Lung (tissue), 12 donors: ENCODE measurements around the gene NKTR. TPM values are rescaled to one million over a fixed set of nuclear protein-coding genes. Genes with fewer than 3 reads are reported as not detected.

Experiments
- ATAC-seq: fragments of 200-7000 bp; cut with Tn5 transposase; one replicate; pipeline ENCODE4 v1.9.1; 2020; ENCODE audit warnings: moderate number of reproducible peaks; ENCODE audit not compliant: insufficient read depth, low FRiP score
- DNase-seq, 3 donors: peaks; one replicate each; pipeline ENCODE4 v3.0.0-alpha.2; 2013 to 2017
- H3K27ac ChIP-seq, 2 donors: one replicate each; pipeline ENCODE4 v1.5.1; 2013; ENCODE audit warnings: mild to moderate bottlenecking in 2 of 2, moderate library complexity in 2 of 2, control low read depth in 1 of 2, inconsistent platforms in 1 of 2, low read depth in 1 of 2, low read length in 1 of 2
- H3K27me3 ChIP-seq, 3 donors: one replicate each; pipeline ENCODE4 v1.5.1; 2013; ENCODE audit warnings: low read length in 2 of 3; ENCODE audit not compliant: control insufficient read depth in 3 of 3, insufficient read depth in 3 of 3
- H3K36me3 ChIP-seq, 4 donors: one replicate each; pipeline ENCODE4 v1.5.1; 2013; ENCODE audit warnings: low read length in 4 of 4, mild to moderate bottlenecking in 1 of 4, moderate library complexity in 1 of 4; ENCODE audit not compliant: control insufficient read depth in 4 of 4, insufficient read depth in 4 of 4
- H3K4me1 ChIP-seq, 5 donors: one replicate each; pipeline ENCODE4 v1.5.1; 2013; ENCODE audit warnings: low read length in 5 of 5, mild to moderate bottlenecking in 2 of 5, moderate library complexity in 1 of 5; ENCODE audit not compliant: control insufficient read depth in 5 of 5, insufficient read depth in 5 of 5
- H3K4me3 ChIP-seq: one replicate; pipeline ENCODE4 v1.5.1; 2013; ENCODE audit warnings: mild to moderate bottlenecking, control low read depth, moderate library complexity
- H3K9ac ChIP-seq, 2 donors: one replicate each; pipeline ENCODE4 v1.5.1; 2013; ENCODE audit warnings: low read length in 2 of 2, control low read depth in 1 of 2; ENCODE audit not compliant: insufficient read depth in 1 of 2
- H3K9me3 ChIP-seq, 4 donors: one replicate each; pipeline ENCODE4 v1.5.1; 2013; ENCODE audit warnings: low read length in 3 of 4, mild to moderate bottlenecking in 1 of 4, moderate library complexity in 1 of 4; ENCODE audit not compliant: control insufficient read depth in 4 of 4, insufficient read depth in 3 of 4
- CTCF ChIP-seq: IDR thresholded peaks from 2 replicates; pipeline ENCODE4 v1.5.1; 2012; ENCODE audit warnings: mild to moderate bottlenecking; ENCODE audit errors: control extremely low read depth, extremely low read depth
- WGBS, 2 donors: extraction: QIAGEN DNeasy Blood & Tissue Kit; methylation state at CpG; one replicate each; pipeline ENCODE4 v1.1.7; 2013; 5-methylcytosine and 5-hydroxymethylcytosine counted together
- polyA plus RNA-seq, 2 donors: library from polyadenylated mRNA; stranded (reverse); fragments of 200-250 nt; gene quantifications; one replicate each; pipeline ENCODE4 v1.2.1, GENCODE V29; 2013
- total RNA-seq, 2 donors: library from RNA; depleted of rRNA in 1 of 2; stranded (reverse); fragments of >200 nt in 1 of 2; gene quantifications; one replicate each; pipeline ENCODE4 v1.2.1, GENCODE V29; 2014 to 2021
- donor health status: control.
- donor health status: control.
- donor health status: Bipolar disorder and iron deficiency.
- donor health status: healthy.
- donor health status: DM: yes; HTN: yes; CAD: no.

NKTR gene
- total and polyA plus RNA-seq, 4 donors: 15.3 to 291 (median 52.9) TPM

GRCh38 chr3:42670051-42670576 lies 69.6 kb downstream of the NKTR start:
- no peak for ATAC-seq
- peaks cover 0 to 8% (median 1%) of the 10 kb centered on the region in 4 donors for H3K9me3 ChIP-seq
- DNase-seq: peak in 1 of 3 donors; percentile 6
- no peaks in the 10 kb centered on the region for H3K27me3 ChIP-seq
- H3K27ac ChIP-seq: no peak overlapping the region
- no peak for TF ChIP-seq CTCF
- no peak overlapping the region for H3K9ac ChIP-seq
- peaks cover 0 to 7% (median 0%) of the 10 kb centered on the region in 5 donors for H3K4me1 ChIP-seq
- no peak overlapping the region for H3K4me3 ChIP-seq
- WGBS, 2 donors: 81 to 92% methylated on average over 7 of the region's 7 CpGs
- H3K36me3 ChIP-seq: no peaks in the 10 kb centered on the region

- H3K9ac ChIP-seq: no peak overlapping the region
- ATAC-seq (no peak), DNase-seq (peak in 1 of 3 donors; percentile 5)
- no peak overlapping the region for H3K4me3 ChIP-seq
- H3K36me3 ChIP-seq: no peaks in the 10 kb centered on the region
- no peaks in the 10 kb centered on the region for H3K27me3 ChIP-seq
- H3K9me3 ChIP-seq: peaks cover 0 to 8% (median 1%) of the 10 kb centered on the region in 4 donors
- H3K27ac ChIP-seq: no peak overlapping the region
- peaks cover 0 to 7% (median 0%) of the 10 kb centered on the region in 5 donors for H3K4me1 ChIP-seq
- no peak for TF ChIP-seq CTCF
- 90 to 94% methylated on average over 1 of the region's 1 CpG for WGBS, 2 donors
Observed at GRCh38 chr3:42670670-42671069, 70.2 kb downstream of the NKTR start.

GRCh38 chr3:42672515-42672914 lies 72.0 kb downstream of the NKTR start:
- ATAC-seq: no peak

More at GRCh38 chr3:42672515-42672914, 72.0 kb downstream of the NKTR start:
- DNase-seq: no peak
- H3K9me3 ChIP-seq: peaks cover 0 to 11% (median 2%) of the 10 kb centered on the region in 4 donors
- no peaks in the 10 kb centered on the region for H3K27me3 ChIP-seq
- no peak overlapping the region for H3K4me3 ChIP-seq
- peaks cover 0 to 2% (median 0%) of the 10 kb centered on the region in 5 donors for H3K4me1 ChIP-seq
- whole genome bisulfite sequencing, 2 donors: 27 to 33% methylated on average over 1 of the region's 1 CpG
- TF ChIP-seq CTCF: no peak
- H3K27ac ChIP-seq: no peak overlapping the region
- H3K9ac ChIP-seq: no peak overlapping the region
- H3K36me3 ChIP-seq: no peaks in the 10 kb centered on the region
